ENCODE results near the gene DIP2C.

DNA sequence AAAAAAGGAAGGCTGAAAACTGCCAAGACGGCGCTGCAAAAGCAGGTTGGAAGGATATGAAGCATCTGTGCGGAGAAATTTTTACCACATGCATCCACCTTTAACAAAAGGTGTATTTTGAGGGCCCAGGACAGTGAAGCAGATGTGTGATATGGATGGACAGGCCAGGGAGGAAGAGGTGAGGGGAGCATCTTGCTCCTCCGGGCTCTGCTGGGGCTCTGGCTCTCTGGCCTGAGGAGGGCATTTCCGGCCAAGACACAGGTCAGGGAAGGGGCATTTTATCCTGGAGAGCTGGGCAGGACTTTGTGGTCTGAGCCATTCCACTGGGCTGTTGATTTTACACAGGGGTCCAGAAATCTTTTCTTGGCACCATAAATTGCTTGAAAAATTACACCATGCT, 379.1 kb downstream of the DIP2C start:
- TF ChIP-seq, protein P1, sequence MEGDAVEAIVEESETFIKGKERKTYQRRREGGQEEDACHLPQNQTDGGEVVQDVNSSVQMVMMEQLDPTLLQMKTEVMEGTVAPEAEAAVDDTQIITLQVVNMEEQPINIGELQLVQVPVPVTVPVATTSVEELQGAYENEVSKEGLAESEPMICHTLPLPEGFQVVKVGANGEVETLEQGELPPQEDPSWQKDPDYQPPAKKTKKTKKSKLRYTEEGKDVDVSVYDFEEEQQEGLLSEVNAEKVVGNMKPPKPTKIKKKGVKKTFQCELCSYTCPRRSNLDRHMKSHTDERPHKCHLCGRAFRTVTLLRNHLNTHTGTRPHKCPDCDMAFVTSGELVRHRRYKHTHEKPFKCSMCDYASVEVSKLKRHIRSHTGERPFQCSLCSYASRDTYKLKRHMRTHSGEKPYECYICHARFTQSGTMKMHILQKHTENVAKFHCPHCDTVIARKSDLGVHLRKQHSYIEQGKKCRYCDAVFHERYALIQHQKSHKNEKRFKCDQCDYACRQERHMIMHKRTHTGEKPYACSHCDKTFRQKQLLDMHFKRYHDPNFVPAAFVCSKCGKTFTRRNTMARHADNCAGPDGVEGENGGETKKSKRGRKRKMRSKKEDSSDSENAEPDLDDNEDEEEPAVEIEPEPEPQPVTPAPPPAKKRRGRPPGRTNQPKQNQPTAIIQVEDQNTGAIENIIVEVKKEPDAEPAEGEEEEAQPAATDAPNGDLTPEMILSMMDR (IDR thresholded peaks at IDR 0.05), result no peak
- TF ChIP-seq POLR2A (IDR thresholded peaks at IDR 0.05), result no peak
